ENCODE data around the gene PFDN4. TPM values are rescaled to one million over a fixed set of nuclear protein-coding genes. Genes with fewer than 3 reads are reported as not detected.
A peak's percentile ranks its signal among the peaks of the same experiment; 100 is the strongest.

Gene PFDN4
- total and polyA plus RNA-seq, 2 of the 4 experiments (the other 2 are of a cell fraction) = 14.9 to 93.2 TPM

GRCh38 chr20:54219751-54220426 lies 12.0 kb downstream of the PFDN4 start:
- TF ChIP-seq CTCF (conservative IDR thresholded peaks at IDR 0.05; ENCODE audit: low read depth, low read length) (peak; percentile 76), SMC3 (IDR thresholded peaks at IDR 0.05; ENCODE audit: low read depth, low read length) (peak; percentile 86), MAZ (IDR thresholded peaks at IDR 0.05; ENCODE audit: borderline replicate concordance, low read depth, low read length) (no peak), RAD21 (IDR thresholded peaks at IDR 0.05; ENCODE audit: low read length) (peak; percentile 81)
- Histone ChIP-seq H2AFZ (replicated peaks; ENCODE audit: low read length, poor library complexity) (no peak overlapping the region), H2BK120ac (ENCODE audit: low read depth, low read length) (no peak overlapping the region), H3K4ac (ENCODE audit: low read depth, low read length) (no peak overlapping the region), H4K91ac (ENCODE audit: insufficient read depth, low read depth, low read length) (no peak overlapping the region), H3K23ac (ENCODE audit: low read depth, low read length) (no peak overlapping the region), H3K9me3 (ENCODE audit: control insufficient read depth, insufficient read depth, low read length) (no peaks in the 10 kb centered on the region), H3K4me3 (ENCODE audit: insufficient read depth, low read depth, low read length) (no peak overlapping the region), H2AK5ac (ENCODE audit: low read depth, low read length) (no peak overlapping the region), H4K20me1 (ENCODE audit: insufficient read depth, low read length) (no peaks in the 10 kb centered on the region), H3K27me3 (ENCODE audit: control insufficient read depth, insufficient read depth, low read length) (no peaks in the 10 kb centered on the region), H3K14ac (replicated peaks; ENCODE audit: low read depth, low read length) (no peak overlapping the region), H3K4me1 (ENCODE audit: control insufficient read depth, insufficient read depth, low read length) (0 out of 2 replicates have a peak, but pooled peaks cover 3% of the 10 kb centered on the region), H4K8ac (ENCODE audit: low read depth in 2 of 2, low read length in 2 of 2) (no peak overlapping the region), H3K79me1 (ENCODE audit: low read depth in 1 of 2, low read length in 2 of 2) (peaks cover 4 to 7% of the 10 kb centered on the region in 2 experiments; a peak in 1 of 4 replicates), H3K56ac (ENCODE audit: extremely low read depth, insufficient read depth, low read length) (no peak overlapping the region), H3K9ac (ENCODE audit: low read depth, low read length) (no peak overlapping the region), H2AK9ac (replicated peaks; ENCODE audit: low read depth, low read length, poor library complexity) (no peak overlapping the region), H3K27ac (ENCODE audit: insufficient read depth, low read length) (no peak overlapping the region), H3K36me3 (ENCODE audit: control insufficient read depth, insufficient read depth, low read length) (peaks cover 8% of the 10 kb centered on the region), H2BK15ac (ENCODE audit: low read depth, low read length) (no peak overlapping the region), H3K4me2 (ENCODE audit: low read depth, low read length) (no peak overlapping the region), H3K18ac (ENCODE audit: low read depth, low read length) (no peak overlapping the region; the same call in 1 of the 2 replicates), H4K5ac (ENCODE audit: low read depth, low read length) (no peak overlapping the region), H2BK20ac (ENCODE audit: low read depth, low read length) (no peak overlapping the region), H2BK5ac (ENCODE audit: low read depth, low read length, poor library complexity, severe bottlenecking) (no peak overlapping the region), H3K9me1 (ENCODE audit: insufficient read depth, low read length) (no peaks in the 10 kb centered on the region)
- CTCF ChIA-PET = interaction anchor here (0.8 to 1.8 kb wide), 6 partner anchors 9 to 428 kb away, joined by 4 to 7 read pairs (median 5); partner anchors contain the start of gene PFDN4
- in situ Hi-C loops (cut with MboI; ENCODE audit: low sequenced_read_pairs) (loop anchor here (5.0 kb wide), 1 partner anchor 427 kb away; no protein-coding TSS in a partner anchor), dilution Hi-C loops (cut with HindIII; ENCODE audit: low sequenced_read_pairs, unreplicated experiment) (no loop called here), intact Hi-C loops (cut with micrococcal nuclease) (loop anchor here (1.0 to 10.0 kb wide), 3 partner anchors 125 to 427 kb away; partner anchors contain the start of gene DOK5)
- WGBS, 2 experiments (ENCODE audit: extremely low coverage in 2 of 2, insufficient read length in 1 of 2) = 100% methylated on average over 1 of the region's 6 CpGs; no CpG with 5 or more reads in 1 of the 2 experiments
- BruUV-seq (replicated peaks) = no TSS peak
- peak; percentile 63 for DNase-seq
- ATAC-seq (ENCODE audit: low read depth) = peak; percentile 57; the same call in 1 of the 2 replicates
- POLR2A ChIA-PET (ENCODE audit: unreplicated experiment) = no interaction called here
